Endometrium (tissue), 2 donors: Measurements from ENCODE around the gene ZDHHC11B.
"Not testable (repeated sequence)": the region's sequence is repeated elsewhere in the genome, so short reads cannot be mapped to it uniquely, and the experiment has no call there.

Source experiments
- FAIRE-seq: peaks from 2 replicates; lab custom pipeline; 2012; peaks lifted over from hg19 to GRCh38; lab: Jason Lieb, UNC
- donor health status: control.
- donor health status: control.

The ZDHHC11B gene

DNA sequence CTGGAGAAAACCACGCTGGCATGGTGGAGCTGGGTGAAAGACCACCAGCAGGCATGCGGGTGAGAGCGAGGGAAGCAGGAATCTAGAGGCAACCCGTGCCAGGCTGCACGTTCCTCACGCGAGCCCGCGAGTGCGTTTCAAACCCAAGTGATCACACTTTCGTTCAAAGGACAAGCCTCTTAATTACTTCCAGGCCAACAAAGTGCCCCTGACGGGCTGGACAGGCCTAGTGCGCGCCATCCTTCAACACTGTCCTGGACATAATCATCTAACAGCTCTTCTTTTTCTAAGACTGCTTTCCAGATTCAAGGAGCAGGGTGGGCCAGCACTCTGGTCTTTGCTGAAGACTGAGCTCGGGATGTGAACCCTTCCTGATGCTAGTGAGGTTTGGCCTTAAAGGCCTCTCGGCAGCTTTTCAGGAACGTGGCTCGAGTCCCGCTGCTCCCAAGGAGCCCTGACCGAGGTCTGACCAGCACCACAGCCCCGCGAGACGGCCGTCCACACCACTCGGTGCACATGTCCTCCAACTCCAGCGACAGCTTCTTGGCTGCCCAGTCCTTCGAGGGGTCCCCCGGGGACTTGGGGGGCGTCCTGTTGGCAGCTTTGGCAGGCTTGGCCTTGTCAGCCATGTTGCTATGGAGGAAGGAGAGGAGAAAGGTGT, 14.9 kb downstream of the ZDHHC11B start:
- FAIRE-seq: not testable (repeated sequence)

DNA sequence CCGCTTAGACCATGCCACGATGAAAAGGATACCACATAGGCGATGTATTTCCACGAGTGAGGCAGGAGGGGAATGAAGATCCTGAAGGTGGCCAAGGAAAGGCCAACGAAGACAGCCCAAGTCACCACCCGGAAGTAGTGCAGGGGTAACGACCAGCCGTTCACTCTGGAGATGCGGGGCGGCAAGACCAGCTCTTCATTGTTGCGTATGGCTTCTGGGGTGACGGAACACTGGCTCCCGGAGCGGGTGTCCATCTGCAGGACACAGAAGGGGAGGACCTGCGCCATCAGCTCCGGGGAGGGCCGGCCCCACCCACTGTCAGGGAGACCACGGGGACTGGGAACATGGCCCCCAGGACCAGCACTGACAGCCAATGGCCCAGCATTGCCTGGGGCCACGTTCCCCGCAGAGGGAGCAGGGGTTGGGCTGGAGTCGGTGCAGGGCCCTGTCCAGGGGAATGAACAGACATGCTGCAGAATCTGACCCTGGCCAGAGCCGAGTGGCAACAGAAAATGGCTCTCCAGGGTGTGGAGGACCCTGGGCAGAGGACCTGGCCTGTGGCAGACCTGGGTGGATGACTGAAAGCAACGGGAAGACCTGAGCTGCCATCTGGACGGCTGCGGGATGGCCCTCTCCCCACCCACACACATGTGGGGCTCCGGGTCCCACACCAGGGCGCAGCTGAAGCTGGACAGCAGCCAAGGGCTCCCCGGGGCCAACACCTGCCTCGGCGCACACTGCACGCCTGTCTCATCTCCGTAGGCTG, 17.7 kb downstream of the ZDHHC11B start:
- FAIRE-seq: no peak

DNA sequence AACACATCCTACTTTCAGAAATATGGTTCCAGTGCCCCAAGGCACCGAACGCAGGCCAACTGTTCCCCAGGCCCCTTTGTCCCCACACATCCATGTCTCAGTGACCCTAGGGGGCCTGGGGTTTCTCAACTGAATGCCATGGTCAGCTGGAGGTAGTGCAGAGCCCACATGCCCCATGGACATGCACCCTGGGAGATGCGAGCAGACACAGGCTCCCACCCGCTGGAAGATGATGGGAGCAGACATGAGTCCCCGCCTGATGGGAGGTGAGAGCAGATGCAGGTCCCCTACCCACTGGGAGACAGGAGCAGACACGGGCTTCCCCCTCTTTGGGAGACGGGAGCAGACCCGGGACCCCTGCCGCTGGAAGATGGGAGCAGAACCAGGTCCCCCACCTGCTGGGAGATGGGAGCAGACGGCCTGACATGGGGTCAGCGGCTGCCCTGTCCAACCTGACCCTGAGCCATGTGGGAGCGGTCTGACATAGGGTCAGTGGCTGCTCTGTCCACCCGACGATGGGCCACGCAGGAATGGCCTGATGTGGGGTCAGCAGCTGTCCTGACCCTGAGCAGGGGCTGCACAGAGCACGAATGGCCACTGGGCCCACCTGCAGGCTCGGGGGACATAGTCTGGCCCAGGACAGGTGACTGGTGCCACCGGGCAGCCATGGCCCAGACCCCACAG, 18.4 kb downstream of the ZDHHC11B start:
- no peak for FAIRE-seq

DNA sequence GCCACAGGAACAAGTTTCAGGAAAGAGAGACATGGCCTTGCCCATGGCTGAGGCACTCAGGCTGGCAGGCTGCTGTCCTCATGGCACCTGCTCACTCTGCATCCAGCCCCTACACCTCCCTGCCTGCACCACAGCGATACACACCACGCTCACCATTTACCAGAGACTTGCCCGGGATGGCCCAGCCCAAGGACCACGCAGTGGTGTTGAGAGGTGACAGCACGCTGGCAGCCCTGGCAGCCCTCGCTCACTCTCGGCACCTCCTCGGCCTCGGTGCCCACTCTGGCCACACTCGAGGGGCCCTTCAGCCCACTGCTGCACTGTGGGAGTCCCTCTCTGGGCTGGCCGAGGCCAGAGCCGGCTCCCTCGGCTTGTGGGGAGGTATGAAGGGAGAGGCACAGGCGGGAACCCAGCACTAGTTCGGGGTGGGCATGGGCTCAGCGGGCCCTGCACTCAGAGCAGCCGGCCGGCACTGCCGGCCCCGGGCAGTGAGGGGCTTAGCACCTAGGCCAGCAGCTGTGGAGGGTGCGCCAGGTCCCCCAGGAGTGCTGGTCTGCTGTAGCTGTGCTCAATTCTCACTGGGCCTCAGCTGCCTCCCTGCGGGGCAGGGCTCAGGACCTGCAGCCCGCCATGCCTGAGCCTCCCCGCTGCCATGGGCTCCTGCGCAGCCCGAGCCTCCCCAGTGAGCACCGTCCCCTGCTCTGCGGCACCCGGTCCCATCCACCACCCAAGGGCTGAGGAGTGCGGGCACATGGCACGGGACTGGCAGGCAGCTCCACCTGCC, 20.3 kb downstream of the ZDHHC11B start:
- FAIRE-seq: no peak

GRCh38 chr5:763397-763796, 21.1 kb downstream of the ZDHHC11B start:
- FAIRE-seq: no peak

DNA sequence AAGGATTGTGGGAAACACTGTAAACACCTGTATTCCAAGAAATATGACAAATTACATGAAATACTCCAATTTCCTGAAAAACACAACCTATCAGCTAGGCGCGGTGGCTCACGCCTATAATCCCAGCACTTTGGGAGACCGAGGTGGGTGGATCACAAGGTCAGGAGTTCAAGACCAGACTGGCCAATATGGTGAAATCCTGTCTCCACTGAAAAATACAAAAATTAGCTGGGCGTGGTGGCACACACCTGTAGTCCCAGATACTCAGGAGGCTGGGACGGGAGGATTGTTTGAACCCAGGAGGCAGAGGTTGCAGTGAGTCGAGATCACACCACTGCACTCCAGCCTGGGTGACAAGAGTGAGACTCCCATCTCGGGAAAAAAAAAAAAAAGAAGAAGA, 21.5 kb downstream of the ZDHHC11B start:
- not testable (repeated sequence) for FAIRE-seq

- FAIRE-seq: no peak
Observed at GRCh38 chr5:761854-762710, 22.4 kb downstream of the ZDHHC11B start.

- FAIRE-seq: no peak
Observed at GRCh38 chr5:761059-761771, 23.3 kb downstream of the ZDHHC11B start.

DNA sequence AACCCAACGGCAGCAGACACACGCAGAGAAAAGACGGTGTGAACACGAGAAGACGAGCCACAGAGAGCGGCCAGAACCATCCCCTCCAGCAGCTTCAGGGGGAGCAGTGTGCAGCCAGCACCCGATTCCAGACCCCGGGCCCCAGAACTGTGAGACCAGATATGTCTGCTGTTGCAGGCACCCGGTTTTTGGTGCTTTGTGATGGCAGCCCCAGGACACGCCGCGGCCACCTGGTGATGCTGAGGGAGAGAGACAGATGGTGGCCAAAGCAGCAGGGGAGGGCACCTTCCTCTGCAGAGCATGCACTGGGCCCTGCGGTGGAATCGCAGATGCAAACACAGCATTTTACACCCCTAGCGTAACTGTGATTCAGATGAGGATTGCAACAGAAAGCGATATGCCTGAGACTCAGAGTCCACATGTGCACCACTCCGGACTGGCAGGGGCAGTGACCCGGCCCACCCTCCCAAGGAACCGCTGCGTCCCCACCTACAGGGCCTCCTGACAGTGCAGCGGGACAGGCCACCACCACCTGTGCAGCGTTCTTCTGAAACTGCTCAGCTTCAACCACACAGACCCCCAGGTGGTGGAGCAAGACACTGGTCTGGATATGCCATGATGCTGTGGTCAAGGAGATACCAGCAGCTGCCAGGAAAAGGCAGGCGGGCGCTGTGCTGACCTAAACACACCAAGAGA, 24.0 kb downstream of the ZDHHC11B start:
- FAIRE-seq: no peak

DNA sequence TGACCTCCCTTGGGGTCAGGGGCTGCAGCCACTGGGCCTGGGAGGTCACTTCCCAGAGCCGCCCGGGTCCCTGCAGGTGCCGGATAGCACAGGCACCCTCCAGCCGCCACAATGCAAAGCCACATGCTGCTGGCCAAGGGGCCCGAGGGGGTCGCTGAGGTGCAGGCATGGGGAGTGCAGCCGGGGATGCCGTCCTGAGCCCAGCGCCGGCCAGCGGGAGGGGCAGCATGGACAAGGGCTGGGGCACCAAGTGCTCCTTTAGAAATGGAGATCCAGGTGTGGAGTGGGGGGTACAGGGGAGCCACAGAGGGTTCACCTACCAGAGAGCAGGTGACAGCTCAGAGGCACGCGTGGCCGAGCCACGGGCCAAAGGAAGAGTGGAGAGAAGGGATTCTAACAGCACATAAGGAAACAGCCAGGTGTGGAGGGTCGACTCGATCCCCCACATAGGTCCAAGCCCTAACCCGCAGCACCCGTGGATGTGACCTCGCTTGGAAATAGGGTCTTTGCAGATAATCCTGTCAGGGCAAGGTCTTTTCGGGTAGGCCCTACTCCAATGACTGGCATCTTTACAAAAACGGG, 24.7 kb downstream of the ZDHHC11B start:
- no peak for FAIRE-seq

GRCh38 chr5:759111-759751, 25.3 kb downstream of the ZDHHC11B start:
- FAIRE-seq: no peak

DNA sequence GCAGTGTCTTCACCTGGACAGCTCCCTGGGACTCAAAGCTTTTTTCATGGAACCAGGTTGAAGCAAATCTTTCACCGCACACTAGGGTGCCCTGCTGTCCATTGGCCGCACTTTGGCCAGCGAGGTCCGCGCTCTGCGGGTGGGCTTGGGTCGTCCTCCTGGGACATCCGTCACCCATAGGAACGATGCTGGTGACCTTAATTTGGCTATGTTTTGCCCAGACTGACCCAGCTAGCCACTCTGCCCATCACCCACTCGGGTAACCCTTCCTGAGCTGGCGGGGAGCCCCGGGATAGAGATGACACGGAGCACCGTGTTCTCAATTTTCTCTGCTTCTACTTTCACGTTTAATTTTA, 25.9 kb downstream of the ZDHHC11B start:
- FAIRE-seq: no peak

- FAIRE-seq: no peak
Observed at GRCh38 chr5:757931-758697, 26.4 kb downstream of the ZDHHC11B start.

DNA sequence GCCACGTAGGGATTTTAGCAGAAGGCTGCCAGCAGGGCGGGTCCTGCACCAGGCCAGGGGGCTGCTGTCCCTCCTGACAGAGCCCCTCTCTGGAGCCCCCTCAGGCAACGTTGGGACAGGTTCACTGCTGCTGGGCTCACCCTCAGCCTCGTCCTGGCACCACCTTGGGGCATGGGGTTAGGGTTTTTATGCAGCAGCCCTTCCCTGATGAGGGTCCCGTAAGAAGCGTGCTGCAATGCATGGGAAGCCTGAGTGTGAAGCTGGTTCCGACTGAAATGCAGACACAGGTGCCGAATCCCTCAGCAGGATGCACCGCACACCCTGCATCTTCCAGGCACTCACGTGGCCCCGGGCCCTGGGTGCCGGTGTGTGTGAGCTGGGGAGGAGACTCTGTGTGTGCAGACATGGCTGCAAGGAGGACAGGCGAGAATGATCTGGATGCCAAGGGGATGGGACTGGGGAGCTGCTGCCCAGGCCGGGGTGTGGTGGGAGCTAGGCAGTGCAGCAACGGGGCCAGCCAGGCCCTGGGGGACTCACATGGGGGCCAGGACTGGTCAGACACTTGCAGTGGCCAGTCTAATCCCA, 27.1 kb downstream of the ZDHHC11B start:
- FAIRE-seq: no peak

- FAIRE-seq: no peak
Observed at GRCh38 chr5:756865-757345, 27.6 kb downstream of the ZDHHC11B start.

DNA sequence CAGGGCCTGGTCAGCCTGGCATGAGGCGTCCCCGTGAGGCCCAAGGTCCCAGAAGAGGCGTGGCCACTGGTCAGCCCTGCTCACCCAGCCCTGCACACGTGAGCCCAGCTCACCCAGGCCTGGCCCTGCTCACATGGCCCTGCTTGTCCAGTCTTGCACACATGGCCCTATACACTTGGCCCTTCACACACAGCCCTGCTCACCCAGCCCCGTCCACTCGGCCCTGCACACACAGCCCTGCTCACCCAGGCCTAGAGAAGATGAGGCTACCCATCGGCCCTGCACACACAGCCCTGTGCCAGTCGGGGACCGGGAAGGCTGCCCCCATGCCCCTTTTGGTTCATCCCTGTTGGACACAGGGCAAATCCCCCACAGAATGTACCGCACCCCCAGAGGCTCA, 28.4 kb downstream of the ZDHHC11B start:
- FAIRE-seq: no peak

DNA sequence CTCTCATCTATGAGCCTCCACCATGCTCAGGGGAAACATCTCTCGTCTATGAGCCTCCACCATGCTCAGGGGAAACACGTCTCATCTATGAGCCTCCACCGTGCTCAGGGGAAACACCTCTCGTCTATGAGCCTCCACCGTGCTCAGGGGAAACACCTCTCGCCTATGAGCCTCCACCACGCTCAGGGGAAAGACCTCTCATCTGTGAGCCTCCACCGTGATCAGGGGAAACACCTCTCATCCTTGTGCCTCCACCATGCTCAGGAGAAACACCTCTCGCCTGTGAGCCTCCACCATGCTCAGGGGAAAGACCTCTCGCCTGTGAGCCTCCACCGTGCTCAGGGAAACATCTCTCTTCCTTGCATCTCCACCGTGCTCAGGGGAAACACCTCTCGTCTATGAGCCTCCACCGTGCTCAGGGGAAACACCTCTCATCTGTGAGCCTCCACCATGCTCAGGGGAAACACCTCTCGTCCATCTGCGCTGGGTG, 30.3 kb downstream of the ZDHHC11B start:
- not testable (repeated sequence) for FAIRE-seq
